ENCODE measurements around the gene PITPNM3.

Gene PITPNM3

GRCh38 chr17:6408276-6408675 lies 148.1 kb downstream of the PITPNM3 start:
- DNase-seq (no peak), ATAC-seq (no peak)

- DNase-seq (no peak), ATAC-seq (no peak)
Observed at GRCh38 chr17:6402258-6402657, 154.1 kb downstream of the PITPNM3 start.

Measured in stimulated activated naive CD8-positive, alpha-beta T cell treated with anti-CD3 and anti-CD28 coated beads, Interleukin-15, Interleukin-2, amounts not matched to agents 100 U/mL and 50 U/mL, for 24 hours (primary cell).